Lower lobe of right lung (tissue), 2 donors: ENCODE measurements around the gene FURIN. TPM values are rescaled to one million over a fixed set of nuclear protein-coding genes. Genes with fewer than 3 reads are reported as not detected.

Experiments
- ATAC-seq, 2 donors: fragments of 200-7000 bp; cut with Tn5 transposase; one replicate each; pipeline ENCODE4 v1.9.1; 2020 to 2022; ENCODE audit warnings: mild to moderate bottlenecking in 2 of 2, moderate library complexity in 2 of 2
- DNase-seq: peaks from one replicate; pipeline ENCODE4 v3.0.0-alpha.2; 2020
- H3K27ac ChIP-seq: fragments of 200-600 bp; one replicate; pipeline ENCODE4 v1.8.0; 2022
- H3K27me3 ChIP-seq: fragments of 200-600 bp; one replicate; pipeline ENCODE4 v1.8.0; 2022; ENCODE audit warnings: low read depth
- H3K36me3 ChIP-seq: fragments of 200-600 bp; one replicate; pipeline ENCODE4 v1.8.0; 2022; ENCODE audit warnings: mild to moderate bottlenecking
- H3K4me1 ChIP-seq: fragments of 200-600 bp; one replicate; pipeline ENCODE4 v1.8.0; 2022
- H3K4me3 ChIP-seq: fragments of 200-600 bp; one replicate; pipeline ENCODE4 v1.8.0; 2022; ENCODE audit warnings: mild to moderate bottlenecking
- H3K9me3 ChIP-seq: fragments of 200-600 bp; one replicate; pipeline ENCODE4 v1.8.0; 2022
- intact Hi-C: fragments of 100-400 bp; cut with DNase I; formaldehyde crosslinking; loops from one replicate; pipeline ENCODE4 v1.11.0; 2022
- total RNA-seq: library from RNA; stranded (reverse); fragmentation: NEBNext Ultra II Directional; extraction: Animal tissue kit (Norgen Biotek cat#: 25700); gene quantifications from one replicate; pipeline ENCODE4 v1.2.1, GENCODE V29; 2021
- TF ChIP-seq, protein P1 (sequence below): fragments of 200-600 bp; IDR thresholded peaks from one replicate; pipeline ENCODE4 v1.8.0; 2022; ENCODE audit warnings: antibody characterized with exemption, mild to moderate bottlenecking
- donor health status: DM: no; HTN: yes; CAD: no; lungs with severe emphysema.

Gene FURIN
- total RNA-seq, 1 donor from 2014 or later = 86.5 TPM

DNA sequence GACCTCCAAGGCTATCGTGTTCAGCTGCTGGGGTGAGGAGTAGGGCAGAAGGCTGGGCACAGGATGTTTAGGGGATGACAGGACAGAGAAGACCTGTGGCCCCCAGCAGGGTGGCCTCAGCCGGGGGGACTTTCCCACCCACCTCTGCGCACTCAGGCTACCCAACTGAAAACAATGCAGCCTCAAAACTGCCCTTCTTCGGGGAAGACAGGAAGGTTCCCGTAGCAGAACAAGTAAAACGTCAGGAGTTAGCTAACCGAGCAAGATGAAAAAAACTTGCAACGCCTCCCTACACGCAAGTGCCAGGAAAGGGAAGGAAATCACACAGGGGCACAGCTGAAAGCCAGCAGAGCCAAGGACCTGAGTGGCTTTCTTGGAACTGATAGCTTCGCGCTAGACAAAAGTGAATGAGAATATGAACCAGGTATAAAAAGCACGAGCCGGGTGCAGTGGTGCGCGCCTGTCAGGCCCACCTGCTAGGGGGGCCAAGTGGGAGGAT lies 38.4 kb upstream of the FURIN start:
- Histone ChIP-seq H3K27ac (peak overlapping the region; percentile 64), H3K4me3 (no peak overlapping the region), H3K9me3 (no peaks in the 10 kb centered on the region), H3K36me3 (no peaks in the 10 kb centered on the region), H3K4me1 (peaks cover 16% of the 10 kb centered on the region), H3K27me3 (no peaks in the 10 kb centered on the region)
- DNase-seq = peak; percentile 53
- TF ChIP-seq, protein P1, sequence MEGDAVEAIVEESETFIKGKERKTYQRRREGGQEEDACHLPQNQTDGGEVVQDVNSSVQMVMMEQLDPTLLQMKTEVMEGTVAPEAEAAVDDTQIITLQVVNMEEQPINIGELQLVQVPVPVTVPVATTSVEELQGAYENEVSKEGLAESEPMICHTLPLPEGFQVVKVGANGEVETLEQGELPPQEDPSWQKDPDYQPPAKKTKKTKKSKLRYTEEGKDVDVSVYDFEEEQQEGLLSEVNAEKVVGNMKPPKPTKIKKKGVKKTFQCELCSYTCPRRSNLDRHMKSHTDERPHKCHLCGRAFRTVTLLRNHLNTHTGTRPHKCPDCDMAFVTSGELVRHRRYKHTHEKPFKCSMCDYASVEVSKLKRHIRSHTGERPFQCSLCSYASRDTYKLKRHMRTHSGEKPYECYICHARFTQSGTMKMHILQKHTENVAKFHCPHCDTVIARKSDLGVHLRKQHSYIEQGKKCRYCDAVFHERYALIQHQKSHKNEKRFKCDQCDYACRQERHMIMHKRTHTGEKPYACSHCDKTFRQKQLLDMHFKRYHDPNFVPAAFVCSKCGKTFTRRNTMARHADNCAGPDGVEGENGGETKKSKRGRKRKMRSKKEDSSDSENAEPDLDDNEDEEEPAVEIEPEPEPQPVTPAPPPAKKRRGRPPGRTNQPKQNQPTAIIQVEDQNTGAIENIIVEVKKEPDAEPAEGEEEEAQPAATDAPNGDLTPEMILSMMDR = no peak
- intact Hi-C loops = no loop called here
- peak; percentile 78 to 89 for ATAC-seq

DNA sequence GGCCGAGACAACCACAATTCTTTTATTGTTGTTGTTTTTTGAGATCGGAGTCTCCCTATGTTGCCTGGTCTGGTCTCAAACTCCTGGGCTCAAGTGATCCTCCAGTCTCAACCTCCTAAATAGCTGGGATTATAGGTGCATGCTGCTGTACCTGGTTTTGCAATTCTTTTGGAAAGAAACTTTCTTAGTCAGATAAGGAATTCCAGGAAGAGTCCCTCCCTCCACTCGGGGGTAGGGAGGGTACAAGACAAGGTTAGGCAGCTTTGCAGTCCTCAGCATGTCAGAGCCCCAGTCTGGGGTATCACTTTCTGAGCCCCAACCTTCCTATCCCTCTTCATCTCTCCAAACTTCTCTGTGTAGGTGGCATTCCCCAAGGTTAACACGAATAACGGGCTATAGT lies 33.8 kb upstream of the FURIN start:
- ATAC-seq = no peak
- peaks cover 18% of the 10 kb centered on the region for H3K4me1 ChIP-seq
- no peaks in the 10 kb centered on the region for H3K9me3 ChIP-seq
- H3K27me3 ChIP-seq = no peaks in the 10 kb centered on the region
- intact Hi-C loops = no loop called here
- H3K27ac ChIP-seq = no peak overlapping the region
- no peaks in the 10 kb centered on the region for H3K36me3 ChIP-seq
- TF ChIP-seq, protein P1 = no peak
- no peak for DNase-seq
- no peak overlapping the region for H3K4me3 ChIP-seq

DNA sequence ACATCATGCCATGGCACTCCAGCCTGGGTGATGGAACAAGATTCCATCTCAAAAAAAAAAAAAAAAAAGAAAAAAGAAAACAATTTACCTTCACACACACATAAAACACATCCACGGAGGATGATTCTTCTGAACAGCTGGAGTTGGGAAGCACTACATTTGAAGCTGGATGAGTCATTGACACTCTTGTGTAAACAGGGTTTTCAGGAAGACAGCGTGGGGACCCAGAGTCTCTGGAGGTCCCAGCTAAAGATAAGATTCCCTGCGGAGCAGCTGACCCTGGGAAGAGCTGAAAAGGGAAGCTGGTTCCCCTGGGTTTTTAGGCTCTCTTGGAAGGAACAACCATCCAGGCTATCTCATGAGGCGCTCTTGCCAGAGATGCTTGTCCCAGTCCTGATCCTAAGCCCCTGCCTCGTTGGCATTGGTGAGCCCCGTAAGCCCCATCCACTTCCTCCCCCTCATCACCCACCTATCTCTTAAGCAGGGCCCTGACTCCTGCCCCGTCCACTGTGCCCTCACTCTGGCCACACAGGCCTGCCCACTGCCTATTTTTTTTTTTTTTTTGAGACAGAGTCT lies 32.0 kb upstream of the FURIN start:
- intact Hi-C loops = no loop called here
- H3K36me3 ChIP-seq = no peaks in the 10 kb centered on the region
- TF ChIP-seq, protein P1 = no peak
- ATAC-seq (no peak), DNase-seq (no peak)
- no peaks in the 10 kb centered on the region for H3K27me3 ChIP-seq
- no peak overlapping the region for H3K27ac ChIP-seq
- H3K4me3 ChIP-seq = no peak overlapping the region
- no peaks in the 10 kb centered on the region for H3K9me3 ChIP-seq
- H3K4me1 ChIP-seq = peaks cover 10% of the 10 kb centered on the region

DNA sequence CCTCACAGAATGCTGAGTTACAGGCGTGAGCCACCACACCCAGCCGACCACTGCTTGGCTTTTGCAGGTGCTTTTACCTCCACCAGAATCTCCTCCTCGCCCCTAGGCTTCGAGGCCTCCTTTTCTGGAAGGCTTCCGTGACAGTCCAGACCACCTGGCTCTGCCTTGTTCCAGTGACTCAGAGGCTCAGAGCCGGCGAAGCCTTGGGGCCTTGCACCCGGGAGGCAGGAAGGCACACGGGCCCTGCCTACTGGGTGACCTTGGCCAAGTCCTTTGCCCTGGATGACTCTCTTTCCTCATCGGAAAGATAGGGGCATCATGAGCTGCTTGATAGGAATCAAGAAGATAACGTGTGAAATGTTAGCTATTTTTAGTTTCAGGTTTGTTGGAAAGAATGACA lies 31.3 kb upstream of the FURIN start:
- Histone ChIP-seq H3K36me3 (no peaks in the 10 kb centered on the region), H3K27ac (no peak overlapping the region), H3K4me3 (no peak overlapping the region), H3K27me3 (no peaks in the 10 kb centered on the region), H3K4me1 (peaks cover 10% of the 10 kb centered on the region), H3K9me3 (no peaks in the 10 kb centered on the region)
- TF ChIP-seq, protein P1 = no peak
- intact Hi-C loops = no loop called here
- DNase-seq = no peak
- no peak for ATAC-seq

DNA sequence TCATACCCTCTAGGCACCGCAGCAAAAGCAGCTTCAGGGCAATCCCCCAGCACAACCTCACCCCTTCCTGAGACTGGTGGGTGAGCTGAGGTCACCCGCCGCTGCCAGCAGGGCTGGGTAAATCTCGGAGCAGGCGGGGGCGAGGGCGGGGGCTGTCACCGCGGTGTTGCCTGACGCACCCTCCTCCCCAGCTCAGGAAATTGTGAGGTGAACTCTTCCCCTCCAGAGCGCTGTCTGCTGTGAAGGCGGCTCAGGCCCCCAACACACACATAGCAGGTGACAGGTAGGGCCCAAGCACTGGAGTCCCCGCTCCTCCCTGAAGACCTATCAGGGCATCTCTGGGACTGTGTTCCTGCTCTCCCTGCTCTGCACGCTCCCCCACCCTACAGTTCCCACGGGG lies 30.2 kb upstream of the FURIN start:
- Histone ChIP-seq H3K4me1 (peaks cover 10% of the 10 kb centered on the region), H3K4me3 (no peak overlapping the region), H3K9me3 (no peaks in the 10 kb centered on the region), H3K27ac (no peak overlapping the region), H3K27me3 (no peaks in the 10 kb centered on the region), H3K36me3 (no peaks in the 10 kb centered on the region)
- peak in 1 of 2 donors; percentile 53 for ATAC-seq
- TF ChIP-seq, protein P1 = no peak
- intact Hi-C loops = no loop called here
- DNase-seq = no peak
